Activated CD4-positive, CD25-positive, alpha-beta regulatory T cell treated with anti-CD3 and anti-CD28 coated beads, Interleukin-2, amount 50 U/mL, for 16 hours (primary cell): ENCODE data around the gene DRAP1.
A peak's percentile ranks its signal among the peaks of the same experiment; 100 is the strongest.
"Not testable (repeated sequence)": the region's sequence is repeated elsewhere in the genome, so short reads cannot be mapped to it uniquely, and the experiment has no call there.

ENCODE experiments used
- DNase-seq: peaks from one replicate; pipeline ENCODE4 v3.0.0-alpha.2; 2020; ENCODE audit warnings: low read depth, low spot score

Gene DRAP1

GRCh38 chr11:65886826-65887722, 32.2 kb upstream of the DRAP1 start:
- no peak for DNase-seq

- DNase-seq: no peak
These were observed 31.5 kb upstream of the DRAP1 start for GRCh38 chr11:65887723-65888162.

DNA sequence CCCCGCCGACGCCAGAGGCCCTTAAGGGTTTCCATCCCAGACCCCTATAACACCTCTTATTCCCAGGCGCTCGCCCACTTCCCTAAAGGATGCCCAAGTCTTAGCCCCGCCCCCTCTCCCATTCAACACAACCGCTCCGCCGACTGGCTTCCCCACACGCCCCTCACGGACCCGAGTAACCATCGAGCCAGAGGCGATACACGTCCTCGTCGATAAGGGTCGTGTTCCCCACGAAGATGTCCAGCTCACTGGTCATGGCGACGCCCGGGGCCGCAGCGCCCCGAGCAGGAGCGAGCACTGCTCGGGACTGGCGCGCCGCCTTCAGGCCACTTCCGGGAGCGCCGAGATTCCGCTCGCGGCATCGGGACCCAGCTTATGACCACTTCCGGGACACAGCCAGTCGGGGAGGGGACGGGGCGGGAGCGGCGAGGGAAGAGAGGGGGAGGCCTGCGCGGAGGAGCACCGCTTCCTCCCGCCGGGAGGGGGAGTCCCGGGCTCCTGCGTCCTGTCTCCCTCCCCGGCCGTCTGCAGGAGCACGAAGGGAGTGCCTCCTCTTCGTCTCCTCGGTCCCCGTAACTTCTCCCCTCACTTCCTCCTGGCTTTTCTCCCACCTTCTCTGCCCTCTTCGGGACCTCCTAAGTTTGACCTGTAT, 30.9 kb upstream of the DRAP1 start, which contains the start of gene FIBP:
Gene FIBP, minus strand, starts transcription at position 309 of the 652 bp plus-strand sequence. Its CDS starts 53 bp downstream, at position 256.
- peak; percentile 94 for DNase-seq

DNA sequence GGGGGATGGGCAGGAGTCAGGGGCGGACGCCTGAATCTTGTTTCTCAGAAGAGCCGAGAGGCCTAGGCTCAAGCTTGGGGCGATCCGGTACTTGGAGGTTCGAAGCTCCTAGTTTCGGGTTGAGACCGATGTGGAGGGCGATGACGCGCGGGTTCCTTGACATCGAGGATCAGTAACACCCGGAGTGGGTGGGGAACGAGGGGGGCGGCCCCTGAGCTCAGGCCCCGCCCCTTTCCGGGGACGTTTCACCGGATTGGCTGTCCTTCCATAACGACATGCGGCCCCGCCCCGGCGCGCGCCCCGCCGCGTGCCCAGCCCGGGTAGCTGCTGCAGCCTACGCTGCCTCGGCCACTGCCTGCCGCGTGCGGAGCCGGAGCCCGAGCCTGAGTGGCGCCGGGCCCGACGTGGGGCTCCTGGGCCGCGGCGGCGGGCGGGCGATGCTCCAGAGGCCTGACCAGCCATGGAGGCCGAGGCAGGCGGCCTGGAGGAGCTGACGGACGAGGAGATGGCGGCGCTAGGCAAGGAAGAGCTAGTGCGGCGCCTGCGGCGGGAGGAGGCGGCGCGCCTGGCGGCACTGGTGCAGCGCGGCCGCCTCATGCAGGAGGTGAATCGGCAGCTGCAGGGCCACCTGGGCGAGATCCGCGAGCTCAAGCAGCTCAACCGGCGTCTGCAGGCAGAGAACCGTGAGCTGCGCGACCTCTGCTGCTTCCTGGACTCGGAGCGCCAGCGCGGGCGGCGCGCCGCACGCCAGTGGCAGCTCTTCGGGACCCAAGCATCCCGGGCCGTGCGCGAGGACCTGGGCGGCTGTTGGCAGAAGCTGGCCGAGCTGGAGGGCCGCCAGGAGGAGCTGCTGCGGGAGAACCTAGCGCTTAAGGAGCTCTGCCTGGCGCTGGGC, 28.7 kb upstream of the DRAP1 start, which contains the start of gene CCDC85B:
Gene CCDC85B, plus strand, starts transcription at position 350 of the 895 bp plus-strand sequence. Its CDS starts 111 bp downstream, at position 461.
- peak; percentile 96 for DNase-seq

- DNase-seq: no peak
These were observed 27.7 kb upstream of the DRAP1 start for GRCh38 chr11:65891219-65892136.

- DNase-seq: not testable (repeated sequence)
These were observed 27.1 kb upstream of the DRAP1 start for GRCh38 chr11:65892137-65892540.

GRCh38 chr11:65892661-65893317, 26.4 kb upstream of the DRAP1 start:
- no peak for DNase-seq

DNA sequence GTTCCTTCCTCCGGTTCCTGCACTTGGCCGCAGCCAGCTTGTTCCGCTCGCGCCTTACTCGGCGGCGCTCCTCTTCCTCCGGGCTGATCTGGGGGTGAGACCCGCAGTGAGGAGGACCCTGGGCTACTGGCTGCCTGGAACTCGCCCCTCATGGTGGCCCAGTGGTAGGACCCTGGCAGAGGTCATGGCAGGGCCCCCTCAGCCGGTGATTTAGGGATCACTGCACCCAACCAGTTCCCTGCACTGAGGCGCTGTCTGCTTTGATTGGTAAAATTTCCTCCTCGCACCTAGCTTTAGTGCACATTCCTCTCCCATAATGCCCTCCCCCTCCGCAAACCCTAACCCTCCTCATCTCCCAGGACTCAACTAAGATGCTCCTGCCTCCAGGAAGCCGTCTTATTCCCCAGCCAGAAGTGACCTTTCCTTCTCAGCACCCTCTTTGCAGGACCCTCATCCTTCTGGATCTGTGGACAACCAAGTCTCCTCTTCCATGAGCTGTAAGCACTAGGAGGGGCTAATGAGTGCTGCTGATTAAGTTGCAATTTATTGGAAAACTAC, 25.1 kb upstream of the DRAP1 start:
- no peak for DNase-seq

- DNase-seq: no peak
These were observed 23.7 kb upstream of the DRAP1 start for GRCh38 chr11:65895482-65895981.

- DNase-seq: no peak
These were observed 22.9 kb upstream of the DRAP1 start for GRCh38 chr11:65896034-65896999.

GRCh38 chr11:65897020-65897471, 22.2 kb upstream of the DRAP1 start:
- DNase-seq: no peak

DNA sequence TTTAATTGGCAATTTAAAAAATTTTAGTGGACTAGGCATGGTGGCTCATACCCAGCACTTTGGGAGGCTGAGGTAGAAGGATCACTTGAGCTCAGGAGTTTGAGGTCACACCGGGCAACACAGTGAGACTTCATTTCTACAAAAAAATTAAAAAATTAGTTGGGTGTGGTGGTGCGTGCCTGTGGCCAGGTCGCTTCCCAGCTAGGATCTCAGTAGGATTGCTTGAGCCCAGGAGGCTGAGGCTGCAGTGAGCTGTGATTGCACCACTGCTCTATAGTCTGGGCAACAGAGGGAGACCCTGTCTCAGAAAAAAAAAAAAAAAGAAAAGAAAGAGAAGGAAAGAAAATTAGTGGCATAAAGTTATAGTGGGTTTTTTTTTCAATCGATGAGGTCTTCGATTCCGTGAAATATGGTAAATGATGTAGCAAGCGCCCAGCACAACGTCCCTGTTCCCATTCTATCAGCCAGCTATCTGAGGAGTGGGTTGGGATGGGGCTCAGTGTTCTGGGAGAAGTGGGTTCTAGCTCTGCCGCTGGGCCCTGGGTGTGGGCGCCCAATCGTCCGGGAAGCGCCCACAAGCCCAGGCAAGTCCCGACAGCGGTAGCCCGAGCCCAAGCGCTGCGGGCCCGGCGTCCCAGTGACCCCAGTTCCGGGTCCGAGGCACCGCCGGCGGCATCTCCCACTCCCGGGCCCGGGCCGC, 20.4 kb upstream of the DRAP1 start:
- no peak for DNase-seq

- DNase-seq: no peak
These were observed 19.7 kb upstream of the DRAP1 start for GRCh38 chr11:65899356-65900124.

- peak; percentile 85 for DNase-seq
These were observed 18.9 kb upstream of the DRAP1 start, which contains the start of gene FOSL1 for GRCh38 chr11:65900125-65900898. Gene FOSL1 (minus strand): TSS chr11:65900388. CDS start chr11:65900339, 49 bp downstream.

GRCh38 chr11:65900899-65901180, 18.4 kb upstream of the DRAP1 start:
- no peak for DNase-seq

DNA sequence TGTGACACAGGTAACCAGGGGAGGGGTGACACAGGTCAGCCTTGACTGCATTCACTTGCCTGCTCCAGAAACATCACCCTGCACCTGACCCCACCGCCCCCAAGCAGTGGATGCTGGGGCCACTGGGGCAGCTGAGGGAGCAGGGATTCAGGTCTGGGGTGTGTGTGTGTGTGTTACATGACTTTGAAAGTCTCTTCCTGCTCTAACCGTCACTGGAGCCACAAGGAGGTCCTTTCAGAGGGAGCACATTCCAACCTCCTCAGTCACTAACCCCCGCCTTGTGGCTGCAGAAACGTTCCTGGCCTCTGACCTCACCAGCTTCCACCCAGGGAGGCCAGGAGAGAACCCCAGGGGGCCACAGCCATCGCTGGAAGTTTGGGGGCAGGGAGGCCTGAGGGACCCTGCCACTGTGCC, 16.2 kb upstream of the DRAP1 start:
- no peak for DNase-seq
